PFSK-1 (cell line): ENCODE data around the gene CENPT.

Experiments used
- FOXP2 ChIP-seq: optimal IDR thresholded peaks from 2 replicates; pipeline ENCODE3; 2011; ENCODE audit warnings: borderline replicate concordance, control low read depth, inconsistent platforms; ENCODE audit not compliant: insufficient read depth; ENCODE audit errors: extremely low read length, extremely low read depth
- POLR2AphosphoS5 ChIP-seq: IDR thresholded peaks from 2 replicates; pipeline ENCODE4 v1.6.1; 2012; ENCODE audit warnings: low read depth, mild to moderate bottlenecking, control low read depth, low read length, moderate library complexity
- REST ChIP-seq, 2 experiments: IDR thresholded peaks; 2 replicates each; pipeline versions ENCODE4 v1.6.1 to v1.8.0; 2011 to 2012; ENCODE audit warnings: low read depth in 2 of 2, low read length in 2 of 2, control low read depth in 1 of 2, inconsistent platforms in 1 of 2, mild to moderate bottlenecking in 1 of 2, moderate library complexity in 1 of 2; ENCODE audit not compliant: insufficient read depth in 1 of 2
- SIN3A ChIP-seq: IDR thresholded peaks from 2 replicates; pipeline ENCODE4 v1.6.1; 2012; ENCODE audit warnings: mild to moderate bottlenecking, low read length, moderate library complexity, borderline replicate concordance; ENCODE audit not compliant: insufficient read depth
- TAF1 ChIP-seq: IDR thresholded peaks from 2 replicates; pipeline ENCODE4 v1.6.1; 2012; ENCODE audit warnings: low read length, control low read depth, borderline replicate concordance; ENCODE audit not compliant: insufficient read depth

CENPT gene

DNA sequence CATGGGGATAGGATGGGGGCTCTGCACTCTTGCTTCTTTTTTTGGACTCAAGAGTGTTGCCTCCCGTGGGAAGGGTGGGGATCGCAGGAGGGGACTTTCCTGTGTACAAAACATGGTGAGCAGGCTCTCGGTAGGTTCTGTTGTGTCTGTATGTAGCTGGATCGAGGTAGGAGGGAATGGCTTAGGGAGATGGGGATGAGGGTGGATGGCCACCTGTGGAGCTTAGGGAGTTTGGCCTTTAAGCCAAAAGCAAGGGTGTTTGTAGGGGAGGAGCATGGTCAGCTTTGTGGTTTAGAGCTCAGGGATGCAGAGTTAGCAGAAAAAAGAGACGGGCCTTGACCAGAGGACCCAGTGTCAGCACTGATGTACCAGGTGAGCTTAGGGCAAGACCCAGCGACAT is 14.4 kb upstream of the CENPT start:
- TF ChIP-seq SIN3A (no peak), TAF1 (no peak), POLR2AphosphoS5 (no peak), REST (IDR thresholded peaks at IDR 0.05; ENCODE audit: insufficient read depth in 1 of 2, low read depth in 2 of 2, low read length in 2 of 2) (no peak), FOXP2 (no peak)

DNA sequence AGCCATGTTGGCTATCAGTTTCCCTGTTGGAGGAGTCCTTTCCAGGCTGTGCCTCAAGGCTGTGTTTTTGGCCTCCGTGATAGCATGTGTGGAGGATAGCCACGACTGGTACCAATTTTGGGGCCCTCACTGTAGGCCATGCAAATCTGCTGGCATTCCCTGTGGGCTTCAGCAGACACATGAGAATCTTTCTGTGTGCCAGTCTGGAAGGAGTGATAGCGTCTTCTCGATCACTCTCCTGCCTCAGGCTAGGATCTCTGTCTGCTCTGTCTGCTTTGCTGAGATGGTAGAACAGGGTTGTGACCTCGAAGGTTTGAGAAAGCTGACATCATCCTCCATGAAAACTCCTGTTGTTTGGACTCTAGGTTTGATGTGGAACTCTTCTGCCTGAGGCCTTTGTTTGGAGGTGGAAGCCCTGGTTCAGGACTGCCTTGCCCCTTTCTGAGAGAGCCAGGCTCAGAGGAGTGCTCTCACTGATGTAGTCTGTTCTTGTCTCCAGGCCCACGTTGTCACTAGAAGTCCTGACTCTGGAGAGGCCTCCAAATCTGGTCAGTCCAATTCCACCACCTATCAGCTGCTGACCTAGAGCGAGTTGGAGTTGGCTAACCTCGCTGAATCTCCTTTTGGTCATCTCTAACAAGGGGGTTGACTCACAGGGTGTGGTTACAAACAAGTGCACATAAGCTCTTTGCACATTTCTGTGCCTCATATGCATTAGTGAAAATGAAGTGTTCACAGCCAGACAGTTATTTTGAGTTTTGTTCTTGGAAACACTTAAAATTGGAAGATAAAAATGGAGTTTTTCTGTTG is 13.3 kb upstream of the CENPT start:
- no peak for TF ChIP-seq TAF1
- no peak for TF ChIP-seq REST (IDR thresholded peaks at IDR 0.05; ENCODE audit: insufficient read depth in 1 of 2, low read depth in 2 of 2, low read length in 2 of 2)
- no peak for TF ChIP-seq POLR2AphosphoS5
- TF ChIP-seq FOXP2, result no peak

DNA sequence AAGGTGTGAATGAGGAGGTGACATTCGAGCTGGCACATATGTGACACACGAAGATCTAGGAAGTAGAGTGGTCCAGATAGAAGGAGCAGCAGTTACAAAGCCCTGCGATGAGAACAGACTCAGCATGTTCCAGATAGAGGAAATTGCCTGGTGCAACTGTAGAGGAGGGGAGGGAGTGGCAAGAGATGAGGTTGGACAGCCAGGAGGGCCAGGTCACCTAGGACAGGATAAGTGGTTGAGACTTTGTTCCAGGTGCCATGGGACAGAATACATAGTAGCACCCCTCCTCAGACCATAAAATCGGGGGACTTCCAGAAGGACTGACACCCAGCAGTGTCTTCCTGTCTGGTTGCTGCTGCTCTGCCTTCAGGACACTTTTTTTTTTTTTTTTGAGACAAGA is 11.0 kb upstream of the CENPT start:
- TF ChIP-seq POLR2AphosphoS5, result no peak
- TF ChIP-seq SIN3A, result no peak
- TF ChIP-seq TAF1, result no peak
- no peak for TF ChIP-seq FOXP2
- TF ChIP-seq REST (IDR thresholded peaks at IDR 0.05; ENCODE audit: insufficient read depth in 1 of 2, low read depth in 2 of 2, low read length in 2 of 2), result no peak

DNA sequence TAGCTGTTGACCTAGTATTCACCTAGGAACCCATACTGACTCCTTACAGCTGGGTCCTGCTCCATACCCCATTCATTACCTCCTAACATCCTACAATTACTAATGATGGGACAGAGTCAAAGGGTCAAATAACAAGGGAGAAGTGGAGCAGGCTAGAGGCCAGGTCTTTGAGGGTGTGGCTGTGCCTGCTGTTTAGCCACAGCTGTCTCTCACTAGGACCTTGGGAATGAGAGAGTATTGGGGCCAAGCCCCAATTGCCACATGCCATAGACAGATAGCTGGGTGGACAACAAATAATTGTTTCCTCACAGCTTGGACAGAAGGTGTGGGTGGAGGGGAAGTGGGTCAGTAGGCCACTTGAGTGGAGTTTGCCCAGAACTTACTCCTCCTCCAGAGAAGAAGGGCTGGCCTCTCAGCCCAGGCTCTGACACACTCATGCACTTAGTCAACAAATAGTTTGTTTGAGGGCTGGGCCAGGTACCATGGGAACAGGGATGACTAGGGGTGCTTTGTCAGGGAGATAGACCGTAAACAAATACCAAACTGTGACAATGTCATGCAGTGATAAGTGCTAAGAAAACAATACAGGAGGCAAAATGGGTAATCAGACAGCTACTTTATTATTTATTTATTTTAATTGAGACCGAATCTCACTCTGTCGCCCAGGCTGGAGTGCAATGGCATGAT is 10.2 kb upstream of the CENPT start:
- no peak for TF ChIP-seq FOXP2
- TF ChIP-seq SIN3A, result no peak
- TF ChIP-seq REST (IDR thresholded peaks at IDR 0.05; ENCODE audit: insufficient read depth in 1 of 2, low read depth in 2 of 2, low read length in 2 of 2), result no peak
- TF ChIP-seq POLR2AphosphoS5, result no peak
- TF ChIP-seq TAF1, result no peak

- TF ChIP-seq SIN3A (no peak), FOXP2 (no peak), REST (IDR thresholded peaks at IDR 0.05; ENCODE audit: insufficient read depth in 1 of 2, low read depth in 2 of 2, low read length in 2 of 2) (no peak), TAF1 (no peak), POLR2AphosphoS5 (no peak)
Observed at GRCh38 chr16:67856927-67857546, 9.5 kb upstream of the CENPT start.
